HL-60 (cell line): ENCODE data around the gene USH2A.

Source experiments
- DNase-seq, 2 experiments: peaks; one replicate each; pipeline ENCODE4 v3.0.0-alpha.2; 2010 to 2020; ENCODE audit warnings: low read depth in 1 of 2, low spot score in 1 of 2
- H3K27ac ChIP-seq: fragments of 250-450 bp; sonication (Bioruptor Pico); replicated peaks from 2 replicates; pipeline ENCODE4 v1.5.1; 2020; ENCODE audit warnings: mild to moderate bottlenecking, moderate library complexity
- H3K27me3 ChIP-seq: fragments of 250-450 bp; sonication (Bioruptor Pico); 2 replicates; pipeline ENCODE4 v1.5.1; 2021; ENCODE audit warnings: mild to moderate bottlenecking, moderate library complexity; ENCODE audit not compliant: insufficient read depth, poor library complexity, severe bottlenecking
- H3K4me3 ChIP-seq: replicated peaks from 2 replicates; pipeline ENCODE4 v1.5.1; 2011; ENCODE audit warnings: mild to moderate bottlenecking, control low read depth, low read length; ENCODE audit not compliant: insufficient read depth
- GABPA ChIP-seq: IDR thresholded peaks from 2 replicates; pipeline ENCODE4 v1.6.1; 2012; ENCODE audit warnings: low read depth
- POLR2AphosphoS5 ChIP-seq: IDR thresholded peaks from 2 replicates; pipeline ENCODE4 v1.6.1; 2012; ENCODE audit warnings: low read depth
- REST ChIP-seq: IDR thresholded peaks from 2 replicates; pipeline ENCODE4 v1.6.1; 2012; ENCODE audit warnings: low read depth; ENCODE audit not compliant: insufficient replicate concordance
- SPI1 ChIP-seq: IDR thresholded peaks from 2 replicates; pipeline ENCODE4 v1.6.1; 2012; ENCODE audit warnings: low read depth, mild to moderate bottlenecking, borderline replicate concordance
- TF ChIP-seq, protein P1 (sequence below): IDR thresholded peaks from one replicate; pipeline ENCODE4 v1.5.1; 2011; ENCODE audit warnings: low read length, control low read depth, inconsistent platforms; ENCODE audit not compliant: insufficient read depth

Gene USH2A

GRCh38 chr1:216332462-216332861 lies 90.8 kb downstream of the USH2A start:
- DNase-seq = no peak
- no peak overlapping the region for H3K4me3 ChIP-seq
- no peak for TF ChIP-seq POLR2AphosphoS5
- TF ChIP-seq GABPA = no peak
- TF ChIP-seq, protein P1, sequence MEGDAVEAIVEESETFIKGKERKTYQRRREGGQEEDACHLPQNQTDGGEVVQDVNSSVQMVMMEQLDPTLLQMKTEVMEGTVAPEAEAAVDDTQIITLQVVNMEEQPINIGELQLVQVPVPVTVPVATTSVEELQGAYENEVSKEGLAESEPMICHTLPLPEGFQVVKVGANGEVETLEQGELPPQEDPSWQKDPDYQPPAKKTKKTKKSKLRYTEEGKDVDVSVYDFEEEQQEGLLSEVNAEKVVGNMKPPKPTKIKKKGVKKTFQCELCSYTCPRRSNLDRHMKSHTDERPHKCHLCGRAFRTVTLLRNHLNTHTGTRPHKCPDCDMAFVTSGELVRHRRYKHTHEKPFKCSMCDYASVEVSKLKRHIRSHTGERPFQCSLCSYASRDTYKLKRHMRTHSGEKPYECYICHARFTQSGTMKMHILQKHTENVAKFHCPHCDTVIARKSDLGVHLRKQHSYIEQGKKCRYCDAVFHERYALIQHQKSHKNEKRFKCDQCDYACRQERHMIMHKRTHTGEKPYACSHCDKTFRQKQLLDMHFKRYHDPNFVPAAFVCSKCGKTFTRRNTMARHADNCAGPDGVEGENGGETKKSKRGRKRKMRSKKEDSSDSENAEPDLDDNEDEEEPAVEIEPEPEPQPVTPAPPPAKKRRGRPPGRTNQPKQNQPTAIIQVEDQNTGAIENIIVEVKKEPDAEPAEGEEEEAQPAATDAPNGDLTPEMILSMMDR = no peak
- TF ChIP-seq SPI1 = no peak
- no peak for TF ChIP-seq REST
- no peaks in the 10 kb centered on the region for H3K27me3 ChIP-seq
- H3K27ac ChIP-seq = no peak overlapping the region

- DNase-seq = no peak
- H3K27me3 ChIP-seq = no peaks in the 10 kb centered on the region
- H3K4me3 ChIP-seq = no peak overlapping the region
- TF ChIP-seq REST (no peak), POLR2AphosphoS5 (no peak), SPI1 (no peak)
- TF ChIP-seq, protein P1 = no peak
- no peak overlapping the region for H3K27ac ChIP-seq
These were observed 91.2 kb downstream of the USH2A start for GRCh38 chr1:216332003-216332402.

GRCh38 chr1:216331211-216331610 lies 92.0 kb downstream of the USH2A start:
- no peak for DNase-seq
- no peak overlapping the region for H3K4me3 ChIP-seq
- H3K27ac ChIP-seq = no peak overlapping the region
- H3K27me3 ChIP-seq = no peaks in the 10 kb centered on the region
- TF ChIP-seq SPI1 (no peak), REST (no peak), GABPA (no peak)
- TF ChIP-seq, protein P1 = no peak
